Endodermal cell (in vitro differentiated cells): Measurements from ENCODE around the gene CSE1L. TPM values are rescaled to one million over a fixed set of nuclear protein-coding genes. Genes with fewer than 3 reads are reported as not detected.

Experiments used
- DNase-seq: peaks from one replicate; pipeline ENCODE4 v3.0.0-alpha.2; 2017
- H3K27ac ChIP-seq: 2 replicates; pipeline ENCODE4 v1.5.1; 2013; ENCODE audit warnings: mild to moderate bottlenecking, low read depth, low read length, moderate library complexity
- H3K27me3 ChIP-seq: 2 replicates; pipeline ENCODE4 v1.6.1; 2013; ENCODE audit warnings: mild to moderate bottlenecking, low read length, moderate library complexity; ENCODE audit not compliant: insufficient read depth, control insufficient read depth, poor library complexity, severe bottlenecking
- H3K36me3 ChIP-seq: 2 replicates; pipeline ENCODE4 v1.7.0; 2013; ENCODE audit warnings: mild to moderate bottlenecking, low read length, moderate library complexity; ENCODE audit not compliant: control insufficient read depth, insufficient read depth
- H3K4me1 ChIP-seq: one replicate; pipeline ENCODE4 v1.7.0; 2013; ENCODE audit warnings: low read length; ENCODE audit not compliant: control insufficient read depth, insufficient read depth
- H3K4me3 ChIP-seq: 2 replicates; pipeline ENCODE4 v1.5.1; 2013; ENCODE audit warnings: mild to moderate bottlenecking, low read length, moderate library complexity
- H3K9ac ChIP-seq: 2 replicates; pipeline ENCODE4 v1.6.1; 2013; ENCODE audit warnings: mild to moderate bottlenecking, low read length, moderate library complexity; ENCODE audit not compliant: poor library complexity, severe bottlenecking; ENCODE audit errors: extremely low read depth
- H3K9me3 ChIP-seq: 2 replicates; pipeline ENCODE4 v1.6.1; 2013; ENCODE audit warnings: mild to moderate bottlenecking, low read length, moderate library complexity; ENCODE audit not compliant: control insufficient read depth
- H3K27ac Mint-ChIP-seq: 2 replicates; pipeline ENCODE4 v1.8.0; 2020; ENCODE audit warnings: mixed read lengths
- H3K27me3 Mint-ChIP-seq: 2 replicates; pipeline ENCODE4 v1.8.0; 2021; ENCODE audit warnings: mild to moderate bottlenecking, mixed read lengths; ENCODE audit not compliant: insufficient read depth
- H3K36me3 Mint-ChIP-seq: 2 replicates; pipeline ENCODE4 v1.8.0; 2020; ENCODE audit warnings: low read depth, mixed read lengths
- H3K4me1 Mint-ChIP-seq: 2 replicates; pipeline ENCODE4 v1.8.0; 2020; ENCODE audit warnings: mixed read lengths
- H3K4me3 Mint-ChIP-seq: 2 replicates; pipeline ENCODE4 v1.8.0; 2020; ENCODE audit warnings: mild to moderate bottlenecking, moderate library complexity, mixed read lengths
- H3K9me3 Mint-ChIP-seq: 2 replicates; pipeline ENCODE4 v1.8.0; 2020; ENCODE audit warnings: mild to moderate bottlenecking, mixed read lengths
- WGBS, 2 experiments: methylation state at CpG; one replicate each; pipeline versions ENCODE4 v1.1.5 to v1.1.7; 2013; ENCODE audit warnings: missing lambda C conversion rate in 2 of 2, mixed read lengths in 1 of 2; ENCODE audit not compliant: insufficient coverage in 1 of 2, insufficient read length in 1 of 2; 5-methylcytosine and 5-hydroxymethylcytosine counted together
- total RNA-seq, 2 donors: library from RNA; stranded (reverse); fragmentation: NEBNext Ultra II Directional in 1 of 2; extraction: Animal tissue kit (Norgen Biotek cat#: 25700) in 1 of 2; gene quantifications; 2 replicates in 1 of 2; 3 replicates in 1 of 2; pipeline ENCODE4 v1.2.1, GENCODE V29; 2021
- TF ChIP-seq, protein P1 (sequence below): fragments of 200-600 bp; sonication (generic); conservative IDR thresholded peaks from 2 replicates; pipeline ENCODE4 v1.5.0; 2021; ENCODE audit warnings: antibody characterized with exemption, mild to moderate bottlenecking

Gene CSE1L
- total RNA-seq, 2 donors from 2014 or later, result 161 to 180 TPM

DNA sequence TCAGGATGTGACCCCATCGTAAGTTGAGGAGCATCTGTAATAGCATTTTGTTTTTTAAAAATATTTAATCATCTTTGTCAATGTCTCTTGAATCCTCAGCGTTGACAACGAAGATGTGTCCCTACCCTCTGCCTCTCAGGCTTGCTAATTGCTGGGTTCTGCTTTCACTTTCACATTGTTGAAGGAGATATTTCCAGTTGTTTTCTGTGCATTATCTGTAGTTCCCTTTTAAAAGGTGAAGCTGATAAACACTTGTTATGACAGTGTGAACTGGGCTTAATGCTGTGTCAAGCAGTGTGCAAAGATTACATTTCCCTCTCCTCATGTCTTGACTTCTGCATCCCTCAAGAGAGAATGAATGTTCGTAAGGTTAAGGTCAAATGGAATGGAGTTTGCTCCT lies 54.9 kb downstream of the CSE1L start:
- TF ChIP-seq, protein P1, sequence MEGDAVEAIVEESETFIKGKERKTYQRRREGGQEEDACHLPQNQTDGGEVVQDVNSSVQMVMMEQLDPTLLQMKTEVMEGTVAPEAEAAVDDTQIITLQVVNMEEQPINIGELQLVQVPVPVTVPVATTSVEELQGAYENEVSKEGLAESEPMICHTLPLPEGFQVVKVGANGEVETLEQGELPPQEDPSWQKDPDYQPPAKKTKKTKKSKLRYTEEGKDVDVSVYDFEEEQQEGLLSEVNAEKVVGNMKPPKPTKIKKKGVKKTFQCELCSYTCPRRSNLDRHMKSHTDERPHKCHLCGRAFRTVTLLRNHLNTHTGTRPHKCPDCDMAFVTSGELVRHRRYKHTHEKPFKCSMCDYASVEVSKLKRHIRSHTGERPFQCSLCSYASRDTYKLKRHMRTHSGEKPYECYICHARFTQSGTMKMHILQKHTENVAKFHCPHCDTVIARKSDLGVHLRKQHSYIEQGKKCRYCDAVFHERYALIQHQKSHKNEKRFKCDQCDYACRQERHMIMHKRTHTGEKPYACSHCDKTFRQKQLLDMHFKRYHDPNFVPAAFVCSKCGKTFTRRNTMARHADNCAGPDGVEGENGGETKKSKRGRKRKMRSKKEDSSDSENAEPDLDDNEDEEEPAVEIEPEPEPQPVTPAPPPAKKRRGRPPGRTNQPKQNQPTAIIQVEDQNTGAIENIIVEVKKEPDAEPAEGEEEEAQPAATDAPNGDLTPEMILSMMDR, result no peak
- Histone ChIP-seq H3K36me3 (peaks cover 88% of the 10 kb centered on the region), H3K27ac (no peak overlapping the region), H3K9ac (no peak overlapping the region), H3K4me3 (no peak overlapping the region), H3K4me1 (no peaks in the 10 kb centered on the region), H3K27me3 (no peaks in the 10 kb centered on the region), H3K9me3 (no peaks in the 10 kb centered on the region)
- no peak overlapping the region for H3K4me3 Mint-ChIP-seq
- H3K36me3 Mint-ChIP-seq, result peaks cover 79% of the 10 kb centered on the region
- no peaks in the 10 kb centered on the region for H3K9me3 Mint-ChIP-seq
- DNase-seq, result no peak
- 96 to 97% methylated on average over 4 of the region's 4 CpGs for WGBS, 2 experiments
- no peak overlapping the region for H3K27ac Mint-ChIP-seq
- no peaks in the 10 kb centered on the region for H3K27me3 Mint-ChIP-seq
- peaks cover 4% of the 10 kb centered on the region for H3K4me1 Mint-ChIP-seq

DNA sequence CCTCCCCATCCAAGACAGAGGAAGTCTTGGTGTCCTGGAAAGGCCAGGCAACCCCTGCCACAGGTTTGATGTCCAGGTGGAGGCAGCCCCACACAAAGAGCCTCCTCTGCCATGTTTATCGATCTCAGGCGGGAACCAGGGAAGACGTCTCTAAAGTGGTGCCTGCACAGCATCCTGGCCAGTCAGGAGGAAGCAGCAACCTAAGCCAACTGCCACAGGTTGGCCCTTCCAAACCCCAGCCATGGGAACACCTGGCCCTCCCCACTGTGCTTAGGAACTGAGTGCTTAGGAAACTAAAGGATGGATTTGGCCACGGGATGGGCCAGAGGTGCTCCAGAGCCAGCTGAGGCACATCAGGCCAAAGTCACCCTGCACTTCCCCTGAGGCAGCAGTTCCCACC lies 56.9 kb downstream of the CSE1L start:
- no peaks in the 10 kb centered on the region for H3K9me3 Mint-ChIP-seq
- TF ChIP-seq, protein P1, result no peak

DNA sequence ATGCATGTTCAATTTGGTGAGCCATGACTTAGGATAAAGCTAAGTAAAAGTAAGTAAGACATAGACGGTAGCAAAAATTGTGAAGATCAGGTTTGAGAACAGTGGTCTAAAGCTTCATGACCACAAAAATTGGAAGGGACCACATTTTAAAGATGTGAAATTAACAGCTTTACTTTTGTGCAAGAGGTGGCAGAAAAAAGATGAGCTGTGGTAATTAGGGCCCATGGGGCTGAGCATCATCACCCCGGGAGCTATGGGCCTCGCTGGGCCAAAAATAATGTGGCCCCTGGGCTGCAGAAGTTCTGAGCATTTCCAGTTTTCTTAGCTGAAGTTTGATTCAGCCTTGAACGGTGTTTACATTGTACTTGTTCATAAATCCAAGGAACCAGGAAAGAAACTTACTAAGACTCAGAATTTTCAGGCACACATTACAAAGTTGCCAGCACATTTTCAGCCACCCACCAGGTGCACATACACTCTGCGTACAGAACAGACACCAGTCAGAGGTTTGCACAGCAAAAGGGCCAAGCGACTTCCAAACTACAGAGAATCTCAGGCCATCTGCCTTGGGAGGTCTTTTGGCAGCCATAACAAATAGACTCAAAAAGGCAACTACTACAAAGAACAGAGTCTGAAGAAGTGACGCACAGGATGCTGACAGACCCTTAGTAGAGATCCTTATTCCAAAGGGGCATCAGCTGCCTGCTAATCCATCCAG lies 57.7 kb downstream of the CSE1L start:
- TF ChIP-seq, protein P1, result no peak
- DNase-seq, result no peak
- H3K9ac ChIP-seq, result no peak overlapping the region
- Mint-ChIP-seq H3K27me3 (no peaks in the 10 kb centered on the region), H3K4me1 (peaks cover 4% of the 10 kb centered on the region), H3K4me3 (no peak overlapping the region), H3K9me3 (no peaks in the 10 kb centered on the region), H3K27ac (no peak overlapping the region), H3K36me3 (peaks cover 57% of the 10 kb centered on the region)
- no peaks in the 10 kb centered on the region for H3K27me3 ChIP-seq
- no peaks in the 10 kb centered on the region for H3K9me3 ChIP-seq
- H3K4me3 ChIP-seq, result no peak overlapping the region
- peak overlapping the region; percentile 12 for H3K27ac ChIP-seq
- WGBS, 2 experiments, result 96 to 100% methylated on average over 6 to 7 of the region's 7 CpGs
- H3K4me1 ChIP-seq, result peaks cover 3% of the 10 kb centered on the region
- H3K36me3 ChIP-seq, result peaks cover 67% of the 10 kb centered on the region

More for the DNA sequence above, 56.9 kb downstream of the CSE1L start:
- no peak for DNase-seq
- Histone ChIP-seq H3K27me3 (no peaks in the 10 kb centered on the region), H3K27ac (no peak overlapping the region), H3K36me3 (peaks cover 75% of the 10 kb centered on the region), H3K4me3 (no peak overlapping the region), H3K9ac (no peak overlapping the region), H3K9me3 (no peaks in the 10 kb centered on the region), H3K4me1 (peaks cover 3% of the 10 kb centered on the region)
- 93 to 94% methylated on average over 3 to 4 of the region's 4 CpGs for WGBS, 2 experiments
- H3K27ac Mint-ChIP-seq, result no peak overlapping the region
- no peaks in the 10 kb centered on the region for H3K27me3 Mint-ChIP-seq
- peaks cover 4% of the 10 kb centered on the region for H3K4me1 Mint-ChIP-seq
- peaks cover 61% of the 10 kb centered on the region for H3K36me3 Mint-ChIP-seq
- H3K4me3 Mint-ChIP-seq, result no peak overlapping the region
